ENCODE results near the gene VSIG10L2. TPM values are rescaled to one million over a fixed set of nuclear protein-coding genes. Genes with fewer than 3 reads are reported as not detected.

The VSIG10L2 gene
- total RNA-seq, result not detected in 2 replicates

GRCh38 chr11:125945797-125946520, at the start of gene VSIG10L2:
Gene VSIG10L2, plus strand, starts transcription at chr11:125946044. Its CDS starts 12 bp downstream, at chr11:125946056.

DNA sequence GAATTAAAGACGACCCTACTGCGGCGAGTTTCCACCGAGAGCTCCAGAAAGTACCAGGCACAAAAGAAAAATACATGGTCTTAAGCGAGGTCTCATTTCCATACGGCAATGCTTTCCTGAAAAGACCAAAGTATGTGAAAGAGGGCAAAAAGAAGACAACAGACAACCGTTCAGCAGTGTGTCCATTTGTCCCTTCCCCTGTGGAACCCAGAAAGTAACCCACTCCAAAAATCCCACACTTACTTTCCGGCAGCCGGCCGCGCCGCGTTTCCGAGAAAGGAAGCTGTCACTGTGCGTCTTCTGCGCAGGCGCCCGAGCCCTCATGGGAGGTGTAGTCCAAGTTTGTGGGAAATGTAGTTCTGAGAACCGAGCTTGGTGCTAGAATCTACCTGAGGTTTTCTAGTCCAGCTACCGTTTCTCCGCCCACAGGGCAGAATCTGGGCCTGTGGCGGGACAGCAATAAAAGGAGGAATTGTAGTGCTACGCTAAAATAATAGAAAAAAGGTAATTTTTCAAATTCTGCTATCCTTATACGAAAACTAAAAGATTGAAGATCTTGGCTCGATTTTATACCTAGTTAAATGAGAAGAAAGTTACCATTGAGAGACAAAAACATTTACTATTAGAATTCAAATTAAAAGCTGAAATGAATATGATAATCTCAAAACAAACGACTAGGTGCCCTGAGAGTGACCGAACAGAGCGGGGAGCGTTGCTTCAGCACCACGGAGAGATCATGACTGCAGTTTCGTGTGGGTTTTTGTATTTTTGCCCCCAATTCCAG, 42.7 kb upstream of the VSIG10L2 start, which contains the start of gene PUS3:
TSS of gene PUS3 (minus strand) at position 280 of the 784 bp plus-strand sequence. CDS start 6,922 bp downstream, outside the sequence.

GRCh38 chr11:125903711-125904659, 41.9 kb upstream of the VSIG10L2 start, which contains the start of gene DDX25:
Gene DDX25, plus strand, starts transcription at chr11:125904508. Its CDS starts 10 bp downstream, at chr11:125904518.

Other genes with a start within 250 kb of the VSIG10L2 start
- not detected in 2 replicates for gene PATE1, start 199.8 kb upstream of the VSIG10L2 start, total RNA-seq
- gene PATE2, start 167.2 kb upstream of the VSIG10L2 start, total RNA-seq, result 0.16 TPM in 1 of 2 replicates, not detected in the other
- gene PATE3, start 157.9 kb upstream of the VSIG10L2 start, total RNA-seq, result not detected in 2 replicates
- under 0.01 TPM in 1 of 2 replicates, not detected in the other for gene PATE4, start 112.7 kb upstream of the VSIG10L2 start, total RNA-seq
- gene HYLS1, start 58.4 kb upstream of the VSIG10L2 start, total RNA-seq, result 6.8 and 7.7 TPM in 2 replicates
- 8.3 and 11.3 TPM in 2 replicates for gene PUS3, start 42.8 kb upstream of the VSIG10L2 start, total RNA-seq
- under 0.01 and 0.13 TPM in 2 replicates for gene DDX25, start 41.5 kb upstream of the VSIG10L2 start, total RNA-seq
- 0.81 and 7.0 TPM in 2 replicates for gene CDON, start 116.8 kb downstream of the VSIG10L2 start, total RNA-seq

Data from bladder microvascular endothelial cell (primary cell).